Measurements from ENCODE around the gene POLR3G.

The POLR3G gene

DNA sequence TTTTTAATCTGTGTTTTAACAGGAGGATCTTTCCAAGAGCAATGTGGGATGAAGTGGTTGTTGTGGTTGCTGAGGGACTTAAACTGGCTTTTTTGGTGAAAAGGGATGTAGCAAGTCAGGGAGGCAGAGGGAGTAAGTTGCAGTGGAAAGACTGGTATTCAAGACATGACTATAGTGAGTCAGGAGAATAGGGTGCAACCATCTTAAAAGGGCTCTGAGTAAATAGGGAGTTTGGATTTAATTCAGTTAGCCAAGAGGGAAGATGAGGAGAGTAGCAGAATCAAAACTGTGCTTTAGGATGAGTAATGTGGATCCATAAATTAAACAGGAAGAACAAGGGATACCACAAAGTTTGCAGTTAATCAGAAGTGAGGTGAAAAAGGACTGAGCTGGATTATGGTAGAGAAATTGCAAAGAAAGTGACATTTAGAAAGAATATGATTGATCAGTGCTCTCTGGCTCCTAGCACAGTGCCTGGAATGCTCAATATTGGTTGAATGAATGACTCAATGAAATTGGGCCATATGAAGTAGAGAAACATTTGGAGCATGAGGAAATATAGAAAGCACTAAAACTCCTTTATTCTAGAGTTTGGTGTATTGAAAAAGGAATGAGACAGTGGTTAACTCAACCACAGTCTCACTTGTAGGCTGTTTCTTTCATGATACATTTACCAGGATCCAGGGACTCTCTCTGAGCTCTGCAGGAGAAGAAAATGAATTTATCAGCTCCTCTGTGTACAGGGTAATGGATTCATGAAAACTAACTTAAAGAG is 5.1 kb downstream of the POLR3G start:
- no peak for DNase-seq

DNA sequence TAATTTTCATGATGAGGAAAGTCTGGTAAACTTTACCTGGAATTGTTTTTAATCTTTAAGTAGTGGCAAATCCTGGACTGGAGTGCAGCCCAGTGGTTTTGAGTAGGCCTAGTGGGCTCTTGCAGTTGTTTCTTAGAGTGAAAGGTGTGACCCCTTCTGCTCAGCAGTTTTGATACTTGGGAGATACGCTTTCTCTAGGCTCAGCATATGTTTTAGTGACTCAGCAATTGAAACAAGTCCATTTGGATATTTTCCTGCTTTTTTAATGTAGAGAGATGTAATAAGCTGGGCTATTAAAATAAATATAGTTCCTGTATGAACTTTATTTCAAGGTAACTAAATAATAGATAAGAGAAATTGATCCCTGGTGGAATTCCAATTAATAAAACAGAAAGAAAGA is 6.0 kb downstream of the POLR3G start:
- no peaks in the 10 kb centered on the region for H3K9me3 Mint-ChIP-seq
- no peaks in the 10 kb centered on the region for H3K27me3 Mint-ChIP-seq
- DNase-seq (no peak), ATAC-seq (no peak)
- H3K4me3 Mint-ChIP-seq = no peak overlapping the region
- no peak overlapping the region for H3K27ac Mint-ChIP-seq
- peaks cover 20% of the 10 kb centered on the region for H3K4me1 Mint-ChIP-seq

More for the DNA sequence above, 5.1 kb downstream of the POLR3G start:
- peaks cover 29% of the 10 kb centered on the region for H3K4me1 Mint-ChIP-seq
- no peak overlapping the region for H3K4me3 Mint-ChIP-seq
- H3K9me3 Mint-ChIP-seq = no peaks in the 10 kb centered on the region
- no peak overlapping the region for H3K27ac Mint-ChIP-seq
- ATAC-seq = no peak
- no peaks in the 10 kb centered on the region for H3K27me3 Mint-ChIP-seq

DNA sequence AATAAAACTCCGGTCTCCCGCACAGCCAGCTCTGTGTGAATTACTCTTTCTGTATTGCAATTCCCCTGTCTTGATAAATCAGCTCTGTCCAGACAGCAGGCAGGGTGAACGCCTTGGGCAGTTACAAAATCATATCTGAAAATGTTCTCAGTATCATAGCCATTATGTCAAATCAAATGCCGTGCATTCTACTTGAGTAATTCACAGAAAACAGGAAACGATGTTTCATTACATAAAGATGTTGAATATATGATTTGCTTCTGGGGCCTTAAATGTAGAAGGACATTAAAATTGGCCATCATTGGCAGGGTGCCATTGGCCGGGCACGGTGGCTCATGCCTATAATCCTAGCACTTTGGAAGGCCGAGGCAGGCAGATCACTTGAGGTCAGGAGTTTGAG is 8.5 kb downstream of the POLR3G start:
- Mint-ChIP-seq H3K27ac (peak overlapping the region in 1 of 2 donors; percentile 71), H3K4me1 (no peaks in the 10 kb centered on the region), H3K27me3 (no peaks in the 10 kb centered on the region), H3K4me3 (no peak overlapping the region), H3K9me3 (no peaks in the 10 kb centered on the region)
- ATAC-seq (no peak), DNase-seq (no peak)

DNA sequence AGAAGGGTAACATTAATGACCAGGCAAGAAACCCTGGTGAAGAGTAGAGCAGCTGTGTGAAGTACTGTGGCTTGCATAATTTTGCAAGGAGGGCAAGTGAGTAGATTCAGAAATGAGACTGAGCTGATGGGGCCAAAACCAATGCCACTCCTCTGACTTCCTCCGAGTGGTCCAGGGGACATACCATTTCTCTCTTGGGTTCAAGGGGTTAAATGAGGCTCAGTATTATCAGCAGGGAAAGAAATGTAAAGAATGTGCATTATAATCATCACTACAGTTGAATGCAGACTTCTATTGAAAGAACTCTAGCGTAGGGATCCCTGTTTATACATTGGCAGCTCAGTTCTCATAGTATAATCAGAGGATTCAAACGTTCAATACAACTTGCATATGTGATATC is 9.9 kb downstream of the POLR3G start:
- ATAC-seq (no peak), DNase-seq (no peak)
- Mint-ChIP-seq H3K27me3 (no peaks in the 10 kb centered on the region), H3K27ac (no peak overlapping the region), H3K4me3 (no peak overlapping the region), H3K4me1 (no peaks in the 10 kb centered on the region), H3K9me3 (no peaks in the 10 kb centered on the region)

DNA sequence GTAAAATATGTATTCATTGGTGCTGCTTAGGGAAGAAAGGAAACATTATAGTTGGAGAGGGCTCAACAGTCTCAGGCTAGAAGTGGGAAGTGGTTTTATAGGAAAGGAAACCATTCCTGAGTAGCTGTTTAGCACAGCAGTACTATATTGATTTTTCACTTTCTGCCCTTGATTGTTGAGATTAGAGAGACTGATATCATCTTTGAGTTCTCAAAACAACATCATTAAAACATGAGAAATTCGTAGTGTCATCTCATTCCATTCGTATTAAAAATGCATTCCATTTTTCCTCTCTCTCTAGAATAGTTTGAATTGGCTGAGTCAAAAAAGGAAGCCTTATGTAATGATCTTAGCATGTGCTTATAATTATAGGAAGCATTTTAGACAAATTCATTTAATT is 14.1 kb downstream of the POLR3G start:
- no peaks in the 10 kb centered on the region for H3K4me1 Mint-ChIP-seq
- ATAC-seq = no peak
- no peak overlapping the region for H3K4me3 Mint-ChIP-seq
- peaks cover 0 to under 1% of the 10 kb centered on the region in 2 donors for H3K9me3 Mint-ChIP-seq
- H3K27me3 Mint-ChIP-seq = no peaks in the 10 kb centered on the region
- H3K27ac Mint-ChIP-seq = no peak overlapping the region
- DNase-seq = no peak

- Mint-ChIP-seq H3K27ac (no peak overlapping the region), H3K9me3 (peaks cover 0 to 5% of the 10 kb centered on the region in 2 donors), H3K4me1 (no peaks in the 10 kb centered on the region), H3K27me3 (no peaks in the 10 kb centered on the region), H3K4me3 (no peak overlapping the region)
- ATAC-seq = no peak
- no peak for DNase-seq
Observed at GRCh38 chr5:90494043-90494442, 19.4 kb downstream of the POLR3G start.

DNA sequence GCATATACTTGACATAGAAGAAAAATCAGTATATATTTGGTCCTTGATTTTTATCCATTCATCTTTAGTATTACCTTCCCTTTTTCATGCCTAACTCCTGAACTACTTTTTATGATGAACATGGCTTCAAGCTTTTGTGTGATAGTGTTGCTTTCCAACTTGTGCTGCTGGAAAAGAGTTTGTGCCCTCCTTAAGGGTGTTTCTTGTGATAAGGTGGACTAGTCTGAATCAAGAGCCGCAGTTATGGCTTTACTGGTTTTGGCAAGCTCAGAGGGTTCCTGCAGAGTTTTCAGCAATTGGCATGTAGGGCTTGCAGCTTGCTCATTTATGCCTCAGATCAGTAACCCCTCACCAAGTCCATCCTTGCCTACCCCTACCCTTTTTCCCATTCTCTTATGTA is 20.5 kb downstream of the POLR3G start:
- DNase-seq (no peak), ATAC-seq (no peak)
- peaks cover 0 to 5% of the 10 kb centered on the region in 2 donors for H3K9me3 Mint-ChIP-seq
- no peak overlapping the region for H3K4me3 Mint-ChIP-seq
- H3K4me1 Mint-ChIP-seq = no peaks in the 10 kb centered on the region
- H3K27me3 Mint-ChIP-seq = no peaks in the 10 kb centered on the region
- H3K27ac Mint-ChIP-seq = no peak overlapping the region

GRCh38 chr5:90503596-90503995 is 28.9 kb downstream of the POLR3G start:
- H3K4me1 Mint-ChIP-seq = peaks cover 6% of the 10 kb centered on the region
- no peak for ATAC-seq
- H3K4me3 Mint-ChIP-seq = no peak overlapping the region
- no peaks in the 10 kb centered on the region for H3K9me3 Mint-ChIP-seq
- H3K27me3 Mint-ChIP-seq = no peaks in the 10 kb centered on the region
- DNase-seq = no peak
- no peak overlapping the region for H3K27ac Mint-ChIP-seq

- no peak for ATAC-seq
- no peak for DNase-seq
Observed at GRCh38 chr5:90504743-90505142, 30.1 kb downstream of the POLR3G start.

GRCh38 chr5:90506221-90506620 is 31.6 kb downstream of the POLR3G start:
- Mint-ChIP-seq H3K4me3 (no peak overlapping the region), H3K27ac (no peak overlapping the region), H3K27me3 (no peaks in the 10 kb centered on the region), H3K9me3 (no peaks in the 10 kb centered on the region), H3K4me1 (peaks cover 6% of the 10 kb centered on the region)
- DNase-seq (no peak), ATAC-seq (no peak)

More at GRCh38 chr5:90504743-90505142, 30.1 kb downstream of the POLR3G start:
- Mint-ChIP-seq H3K9me3 (no peaks in the 10 kb centered on the region), H3K27me3 (no peaks in the 10 kb centered on the region), H3K27ac (no peak overlapping the region), H3K4me3 (no peak overlapping the region), H3K4me1 (peaks cover 6% of the 10 kb centered on the region)

GRCh38 chr5:90510438-90510837 is 35.8 kb downstream of the POLR3G start:
- DNase-seq = no peak
- H3K27me3 Mint-ChIP-seq = no peaks in the 10 kb centered on the region
- ATAC-seq = no peak
- no peak overlapping the region for H3K4me3 Mint-ChIP-seq
- no peak overlapping the region for H3K27ac Mint-ChIP-seq
- H3K9me3 Mint-ChIP-seq = no peaks in the 10 kb centered on the region
- H3K4me1 Mint-ChIP-seq = peaks cover 6% of the 10 kb centered on the region

- Mint-ChIP-seq H3K9me3 (no peaks in the 10 kb centered on the region), H3K27me3 (no peaks in the 10 kb centered on the region), H3K4me1 (peaks cover 10% of the 10 kb centered on the region), H3K27ac (no peak overlapping the region), H3K4me3 (no peak overlapping the region)
- no peak for ATAC-seq
- DNase-seq = no peak
Observed at GRCh38 chr5:90514520-90514919, 39.9 kb downstream of the POLR3G start.

- Mint-ChIP-seq H3K4me1 (peaks cover 10% of the 10 kb centered on the region), H3K4me3 (no peak overlapping the region), H3K9me3 (no peaks in the 10 kb centered on the region), H3K27me3 (no peaks in the 10 kb centered on the region), H3K27ac (no peak overlapping the region)
- ATAC-seq (no peak), DNase-seq (no peak)
Observed at GRCh38 chr5:90518661-90519060, 44.0 kb downstream of the POLR3G start.

- no peaks in the 10 kb centered on the region for H3K27me3 Mint-ChIP-seq
- no peak for ATAC-seq
- H3K4me1 Mint-ChIP-seq = peaks cover 10% of the 10 kb centered on the region
- no peaks in the 10 kb centered on the region for H3K9me3 Mint-ChIP-seq
- H3K27ac Mint-ChIP-seq = no peak overlapping the region
- no peak overlapping the region for H3K4me3 Mint-ChIP-seq
- DNase-seq = no peak
Observed at GRCh38 chr5:90519081-90519480, 44.4 kb downstream of the POLR3G start.

DNA sequence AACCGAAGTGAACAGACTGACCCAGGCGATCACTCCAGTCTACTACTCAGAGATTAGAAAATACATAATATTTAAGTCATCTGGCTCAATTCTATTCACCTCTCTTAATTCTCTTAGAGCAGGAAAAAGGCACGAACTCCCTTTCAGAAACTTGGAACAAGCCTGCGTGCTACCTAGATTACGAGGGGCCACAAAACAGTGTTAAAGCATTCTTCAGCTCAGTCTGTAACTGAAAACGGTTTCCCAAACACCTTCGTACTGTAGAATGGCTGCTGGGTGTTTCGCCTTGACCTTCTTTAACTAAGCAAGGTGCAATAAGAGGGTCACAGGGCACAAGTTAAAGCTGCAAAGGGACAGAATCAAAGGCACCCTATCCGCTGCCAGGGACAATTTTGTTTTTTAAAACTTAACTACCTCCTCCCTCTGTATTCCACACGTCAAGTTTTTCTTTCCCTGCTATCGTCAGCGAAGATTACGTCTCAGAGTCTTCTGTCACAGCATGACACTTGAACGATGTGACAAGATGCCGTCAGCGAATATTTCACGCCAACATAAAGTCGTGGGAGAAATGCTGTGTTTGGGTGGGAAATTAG is 54.0 kb downstream of the POLR3G start:
- peak in 1 of 2 donors; percentile 7 for DNase-seq
- Mint-ChIP-seq H3K4me3 (peak overlapping the region; percentile 91 to 97), H3K27ac (peak overlapping the region; percentile 33 to 99), H3K9me3 (no peaks in the 10 kb centered on the region), H3K4me1 (peaks cover 23% of the 10 kb centered on the region), H3K27me3 (peaks cover 16% of the 10 kb centered on the region)
- peak; percentile 21 for ATAC-seq

- peak within 1 kb of the TSS; percentile 91 to 97 for H3K4me3 Mint-ChIP-seq
Observed at GRCh38 chr5:90529194-90529938, 54.7 kb downstream of the POLR3G start, which contains the start of gene LYSMD3. LYSMD3 (minus strand) TSS chr5:90529584; CDS start chr5:90525289, 4,295 bp downstream.

More at GRCh38 chr5:90529194-90529938, 54.7 kb downstream of the POLR3G start, which contains the start of gene LYSMD3:
- H3K4me1 Mint-ChIP-seq = peaks cover 23% of the 10 kb centered on the region
- peaks cover 23% of the 10 kb centered on the region for H3K27me3 Mint-ChIP-seq
- DNase-seq (peak; percentile 90 to 95), ATAC-seq (peak; percentile 91)
- peak within 1 kb of the TSS; percentile 94 to 99 for H3K27ac Mint-ChIP-seq
- H3K9me3 Mint-ChIP-seq = no peaks in the 10 kb centered on the region
